Fibroblast of pulmonary artery (primary cell): ENCODE measurements around the gene SLC9A3.

Experiments used
- DNase-seq: peaks from one replicate; pipeline ENCODE4 v3.0.0-alpha.2; 2010; ENCODE audit warnings: low read depth
- H3K4me3 ChIP-seq: replicated peaks from 2 replicates; pipeline ENCODE4 v1.5.1; 2011; ENCODE audit warnings: low read depth, mild to moderate bottlenecking, control low read depth, low read length, moderate library complexity
- CTCF ChIP-seq: IDR thresholded peaks from 2 replicates; pipeline ENCODE4 v1.5.1; 2011; ENCODE audit warnings: mild to moderate bottlenecking, control low read depth, low read length, inconsistent platforms; ENCODE audit errors: missing control alignments

The SLC9A3 gene

GRCh38 chr5:472656-473550, 51.3 kb downstream of the SLC9A3 start:
- peak; percentile 77 for DNase-seq
- no peak for TF ChIP-seq CTCF
- H3K4me3 ChIP-seq, result peak overlapping the region; percentile 71

GRCh38 chr5:472076-472655, 52.1 kb downstream of the SLC9A3 start:
- no peak for TF ChIP-seq CTCF
- peak overlapping the region; percentile 63 for H3K4me3 ChIP-seq
- no peak for DNase-seq

- no peak for TF ChIP-seq CTCF
- no peak for DNase-seq
- H3K4me3 ChIP-seq, result peak overlapping the region; percentile 63
These were observed 52.5 kb downstream of the SLC9A3 start for GRCh38 chr5:471750-472058.

- DNase-seq, result no peak
- no peak for TF ChIP-seq CTCF
- H3K4me3 ChIP-seq, result peak overlapping the region; percentile 63
These were observed 53.1 kb downstream of the SLC9A3 start for GRCh38 chr5:470961-471749.

- no peak for DNase-seq
- TF ChIP-seq CTCF, result no peak
- H3K4me3 ChIP-seq, result no peak overlapping the region
These were observed 54.3 kb downstream of the SLC9A3 start for GRCh38 chr5:469752-470483.

- TF ChIP-seq CTCF, result no peak
- no peak for DNase-seq
- H3K4me3 ChIP-seq, result no peak overlapping the region
These were observed 55.8 kb downstream of the SLC9A3 start for GRCh38 chr5:468401-468800.
